GM19372 (cell line): Measurements from ENCODE around the gene UNC93A.
"Not testable (repeated sequence)": the region's sequence is repeated elsewhere in the genome, so short reads cannot be mapped to it uniquely, and the experiment has no call there.

ENCODE experiments used
- ATAC-seq: cut with Tn5 transposase; IDR thresholded peaks from one replicate; pipeline ENCODE4 v1.9.1; 2021; ENCODE audit warnings: mild to moderate bottlenecking, low read depth, moderate library complexity; ENCODE audit not compliant: unreplicated experiment

Gene UNC93A

GRCh38 chr6:167307342-167307955 is 16.3 kb downstream of the UNC93A start:
- ATAC-seq: no peak

GRCh38 chr6:167308207-167308606 is 17.1 kb downstream of the UNC93A start:
- ATAC-seq: no peak

DNA sequence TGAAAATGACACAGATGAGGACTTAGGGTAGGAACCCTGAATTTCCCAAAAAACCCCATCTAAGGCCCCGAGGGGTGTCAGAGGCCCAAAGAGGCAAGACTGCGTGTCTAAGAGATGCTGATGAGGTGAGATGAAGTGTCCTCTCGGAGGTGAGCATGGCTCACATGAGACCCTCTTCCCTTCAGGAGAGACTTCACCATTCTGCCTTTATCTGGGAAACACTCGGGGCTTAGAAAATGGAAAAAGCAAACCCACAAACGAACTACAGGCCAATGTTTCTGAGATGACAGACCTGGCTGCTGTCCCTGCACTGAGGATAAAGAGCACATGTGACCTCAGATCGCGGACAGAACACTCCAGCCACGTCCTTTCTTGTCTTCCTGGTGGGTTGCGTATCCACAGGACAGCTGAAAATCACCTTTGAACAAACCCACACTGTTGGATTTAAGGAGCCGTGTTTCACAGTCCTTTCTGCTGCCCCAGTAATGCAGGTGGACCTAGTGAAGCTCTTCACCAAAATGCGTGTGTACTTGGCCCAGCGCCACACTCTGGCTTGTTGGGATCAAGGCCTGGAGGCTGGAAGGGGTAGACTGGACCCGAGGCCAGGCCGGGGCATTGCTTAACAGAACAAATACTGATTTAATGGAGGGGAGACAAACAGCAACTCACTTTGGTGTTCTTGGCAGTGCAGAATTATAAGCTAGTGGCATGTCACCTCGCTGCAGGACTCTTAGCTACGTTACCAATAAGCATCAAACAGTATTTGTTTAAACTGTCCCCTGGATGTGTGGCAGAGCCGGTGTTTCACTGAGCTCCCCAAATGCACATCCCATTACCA is 18.5 kb downstream of the UNC93A start:
- ATAC-seq: not testable (repeated sequence)

DNA sequence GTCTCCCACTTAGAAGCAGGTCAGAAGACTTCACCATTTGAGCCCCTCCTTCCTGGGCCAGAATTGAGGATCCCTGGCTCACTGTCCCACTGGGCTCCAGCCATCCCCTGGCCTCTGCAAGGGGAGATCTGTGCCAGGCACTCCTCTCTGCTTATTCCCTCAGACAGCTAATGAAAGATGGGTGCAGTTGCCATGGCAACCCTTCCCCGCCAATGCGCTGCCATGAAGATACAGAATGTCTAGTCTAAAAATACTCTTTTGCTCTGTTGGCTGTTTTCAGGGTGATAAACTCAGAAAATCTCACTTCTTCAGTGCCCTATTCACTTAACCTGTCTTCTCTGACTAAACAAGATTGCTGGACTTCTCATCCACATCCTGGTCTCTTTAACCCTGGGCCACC is 20.2 kb downstream of the UNC93A start:
- ATAC-seq: no peak

DNA sequence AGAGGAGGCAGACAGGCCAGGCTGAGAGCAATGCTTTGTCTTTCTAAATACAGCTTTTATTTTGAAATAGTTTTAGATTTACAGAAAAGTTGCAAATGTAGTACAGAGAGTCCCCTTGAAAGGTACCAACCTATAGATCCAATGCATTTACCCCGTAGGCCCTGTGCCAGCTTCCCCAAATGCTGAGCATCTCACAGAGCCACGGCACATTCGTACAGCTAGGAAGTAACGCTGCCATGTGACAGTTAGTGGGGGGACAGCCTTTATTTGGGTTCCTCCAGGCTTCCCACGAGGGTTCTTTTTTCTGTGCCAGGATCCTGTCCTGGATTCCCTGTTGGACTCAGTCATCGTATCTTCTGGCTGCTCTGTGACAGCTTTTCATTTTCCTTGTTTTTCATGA is 20.6 kb downstream of the UNC93A start:
- not testable (repeated sequence) for ATAC-seq

GRCh38 chr6:167314180-167314821 is 23.2 kb downstream of the UNC93A start:
- ATAC-seq: no peak

DNA sequence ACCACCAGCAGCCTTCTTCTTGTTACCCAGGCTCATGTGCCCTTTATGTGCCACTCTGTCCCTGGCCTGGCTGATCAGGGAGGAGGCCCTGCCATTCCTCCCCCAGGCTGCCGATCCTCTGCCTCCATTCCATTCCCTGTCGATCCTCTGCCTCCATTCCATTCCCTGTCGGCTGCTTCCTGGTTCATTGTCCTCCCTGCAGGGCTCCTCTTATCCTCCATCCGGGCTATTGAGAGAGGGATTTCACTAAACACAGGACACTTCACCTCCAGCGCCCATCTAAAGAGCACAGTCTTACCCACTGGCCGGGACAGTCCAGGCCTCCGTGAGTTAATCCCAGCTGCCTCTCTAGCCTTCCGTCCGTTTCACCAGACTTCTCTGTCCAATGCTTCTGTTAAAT is 26.1 kb downstream of the UNC93A start:
- no peak for ATAC-seq

GRCh38 chr6:167318354-167318753 is 27.2 kb downstream of the UNC93A start:
- not testable (repeated sequence) for ATAC-seq

- ATAC-seq: not testable (repeated sequence)
These were observed 27.7 kb downstream of the UNC93A start for GRCh38 chr6:167318856-167319255.

GRCh38 chr6:167319856-167320753 is 29.0 kb downstream of the UNC93A start:
- not testable (repeated sequence) for ATAC-seq

- ATAC-seq: not testable (repeated sequence)
These were observed 29.6 kb downstream of the UNC93A start for GRCh38 chr6:167320754-167321056.

DNA sequence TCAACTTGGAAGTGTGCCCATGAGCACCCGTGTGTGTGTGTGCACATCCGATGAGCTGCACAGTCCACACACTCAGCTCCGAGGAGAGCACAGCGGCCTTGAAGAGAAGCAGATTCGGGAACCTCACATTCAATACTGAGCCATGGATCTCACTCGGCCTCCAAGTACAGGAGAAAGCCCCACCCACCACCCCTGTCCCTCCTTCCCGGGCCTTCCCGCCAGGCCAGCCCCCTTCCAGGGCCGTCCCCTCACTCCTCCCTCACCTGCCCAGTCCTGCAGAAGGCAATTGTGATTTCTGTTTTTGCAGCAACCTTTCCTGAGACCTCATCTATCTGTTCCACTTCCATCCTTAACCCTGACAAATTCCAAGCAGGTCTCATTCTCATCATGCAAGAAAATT is 30.1 kb downstream of the UNC93A start:
- ATAC-seq: not testable (repeated sequence)

DNA sequence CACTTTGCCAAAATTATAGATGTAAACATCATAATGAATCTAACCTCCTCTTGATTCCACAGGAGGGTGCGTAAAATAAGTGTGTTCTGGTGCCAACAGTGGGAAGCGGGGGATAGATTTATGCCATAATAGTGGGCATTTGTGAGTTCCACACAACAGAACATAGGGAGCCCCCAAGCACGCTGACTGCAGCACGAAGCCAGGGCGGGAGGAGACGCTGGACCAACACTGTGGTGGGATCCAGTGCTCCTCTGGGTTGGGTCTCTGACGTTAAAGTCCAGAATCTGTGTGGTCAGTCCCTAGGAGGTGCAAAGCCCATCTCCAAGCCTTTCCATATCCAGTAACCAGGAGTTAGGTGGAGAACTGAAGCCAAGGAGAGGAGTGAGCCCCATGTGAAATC is 32.0 kb downstream of the UNC93A start:
- ATAC-seq: no peak

DNA sequence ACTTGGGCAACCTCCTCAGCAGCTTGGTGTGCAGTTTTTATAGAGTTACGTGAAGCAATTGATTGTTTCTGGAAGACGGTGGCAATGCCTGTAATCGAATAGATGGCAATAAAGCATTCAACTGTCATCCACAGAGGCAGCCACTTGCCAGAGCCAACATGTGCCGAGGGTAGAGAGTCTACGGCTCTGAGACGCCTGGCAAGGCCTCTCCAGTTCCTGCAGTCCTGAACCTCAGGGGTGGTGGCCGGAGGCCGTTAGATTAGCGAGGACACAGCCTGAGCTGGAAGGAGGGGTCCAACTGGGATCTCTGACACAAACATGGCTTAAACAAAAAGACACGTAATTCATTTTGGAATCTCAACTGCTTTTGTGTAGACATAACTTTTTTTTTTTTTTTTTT is 33.0 kb downstream of the UNC93A start:
- ATAC-seq: no peak

DNA sequence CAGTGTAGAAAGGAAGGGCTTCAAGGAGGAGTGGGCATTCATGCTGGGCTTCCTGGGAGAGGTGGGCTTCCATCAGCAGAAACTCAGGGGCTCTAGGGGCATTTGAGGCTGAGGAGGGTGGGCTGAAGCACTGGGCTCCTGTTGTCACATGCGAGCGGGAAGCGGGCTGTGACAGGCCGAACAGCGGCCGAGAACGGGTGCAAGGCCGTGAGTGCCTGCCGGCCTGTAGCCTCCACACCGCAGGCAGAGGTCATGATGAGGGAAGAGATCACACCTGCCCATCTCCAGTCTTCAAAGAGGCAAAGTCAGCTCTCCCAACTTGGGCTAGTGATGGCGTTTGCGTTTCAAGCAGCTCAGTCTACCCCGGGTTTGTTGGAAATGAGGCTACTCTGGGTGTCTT is 34.7 kb downstream of the UNC93A start:
- no peak for ATAC-seq

DNA sequence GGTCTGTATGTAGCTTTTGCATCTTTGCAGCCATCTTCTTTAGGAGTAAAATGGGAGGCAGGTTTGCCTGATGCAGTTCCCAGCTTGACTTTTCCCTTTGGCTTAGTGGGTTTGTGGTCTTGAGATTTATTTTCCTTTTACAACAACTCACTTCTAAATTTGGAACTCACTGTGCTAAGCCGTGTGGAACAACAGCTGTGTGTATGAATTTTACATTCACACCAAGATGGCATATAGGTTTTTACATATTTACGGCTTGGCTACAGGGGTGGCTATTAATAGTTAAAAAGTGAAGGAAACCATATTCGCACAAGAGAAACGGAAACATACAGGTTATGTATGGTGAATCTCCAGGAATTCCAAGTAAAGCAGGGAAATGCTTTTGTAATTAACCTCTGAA is 36.3 kb downstream of the UNC93A start:
- ATAC-seq: no peak

- ATAC-seq: no peak
These were observed 37.0 kb downstream of the UNC93A start for GRCh38 chr6:167328086-167328485.

GRCh38 chr6:167329014-167329413 is 37.9 kb downstream of the UNC93A start:
- no peak for ATAC-seq

DNA sequence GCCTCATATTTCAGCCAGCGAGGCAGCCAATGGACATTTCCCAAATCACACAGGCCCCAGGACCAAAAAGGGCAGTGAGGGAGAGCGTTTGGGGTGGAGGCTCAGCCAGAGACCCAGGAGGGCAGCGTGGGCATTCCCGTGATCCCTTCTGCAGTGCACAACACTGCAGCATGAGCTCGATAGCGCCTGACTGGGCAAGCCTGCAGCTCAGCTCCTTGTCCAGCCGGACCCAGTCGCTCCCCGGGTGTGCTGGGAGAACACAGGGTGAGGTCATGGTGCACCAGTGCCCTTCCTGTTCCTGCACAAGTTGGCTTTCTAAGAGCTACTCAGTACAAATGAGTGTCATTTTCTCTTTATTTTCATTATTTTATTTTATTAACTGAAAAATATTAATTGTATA is 39.6 kb downstream of the UNC93A start:
- ATAC-seq: no peak

GRCh38 chr6:167331565-167331964 is 40.5 kb downstream of the UNC93A start:
- ATAC-seq: no peak
